ENCODE data around the gene SLC23A2. TPM values are rescaled to one million over a fixed set of nuclear protein-coding genes. Genes with fewer than 3 reads are reported as not detected.
"Not testable (repeated sequence)": the region's sequence is repeated elsewhere in the genome, so short reads cannot be mapped to it uniquely, and the experiment has no call there.

Gene SLC23A2
- total RNA-seq, 1 donor from 2014 or later, result 24.2 TPM

- H3K4me3 Mint-ChIP-seq (ENCODE audit: unreplicated experiment), result no peak overlapping the region
Observed at GRCh38 chr20:4855097-4855496, 146.2 kb downstream of the SLC23A2 start.

GRCh38 chr20:4854561-4854901, 146.8 kb downstream of the SLC23A2 start:
- Mint-ChIP-seq H3K4me3 (ENCODE audit: unreplicated experiment) (no peak overlapping the region), H3K27ac (ENCODE audit: unreplicated experiment) (no peak overlapping the region), H3K36me3 (ENCODE audit: low read depth) (peaks cover 31% of the 10 kb centered on the region), H3K4me1 (ENCODE audit: low read depth) (peaks cover 3% of the 10 kb centered on the region), H3K9me3 (ENCODE audit: low read depth) (no peaks in the 10 kb centered on the region), H3K27me3 (ENCODE audit: low read depth) (no peaks in the 10 kb centered on the region)
- DNase-seq (ENCODE audit: low spot score), result no peak
- TF ChIP-seq CTCF (IDR thresholded peaks at IDR 0.05), result no peak

More at GRCh38 chr20:4855097-4855496, 146.2 kb downstream of the SLC23A2 start:
- Mint-ChIP-seq H3K36me3 (ENCODE audit: low read depth) (peaks cover 31% of the 10 kb centered on the region), H3K4me1 (ENCODE audit: low read depth) (no peaks in the 10 kb centered on the region), H3K27me3 (ENCODE audit: low read depth) (no peaks in the 10 kb centered on the region), H3K27ac (ENCODE audit: unreplicated experiment) (no peak overlapping the region), H3K9me3 (ENCODE audit: low read depth) (no peaks in the 10 kb centered on the region)
- no peak for DNase-seq (ENCODE audit: low spot score)
- no peak for TF ChIP-seq CTCF (IDR thresholded peaks at IDR 0.05)

GRCh38 chr20:4853757-4854560, 147.4 kb downstream of the SLC23A2 start:
- Mint-ChIP-seq H3K27me3 (ENCODE audit: low read depth) (no peaks in the 10 kb centered on the region), H3K36me3 (ENCODE audit: low read depth) (peaks cover 28% of the 10 kb centered on the region), H3K4me3 (ENCODE audit: unreplicated experiment) (no peak overlapping the region), H3K27ac (ENCODE audit: unreplicated experiment) (no peak overlapping the region), H3K4me1 (ENCODE audit: low read depth) (peaks cover 7% of the 10 kb centered on the region), H3K9me3 (ENCODE audit: low read depth) (no peaks in the 10 kb centered on the region)
- no peak for DNase-seq (ENCODE audit: low spot score)
- no peak for TF ChIP-seq CTCF (IDR thresholded peaks at IDR 0.05)

GRCh38 chr20:4853004-4853403, 148.3 kb downstream of the SLC23A2 start:
- Mint-ChIP-seq H3K27me3 (ENCODE audit: low read depth) (no peaks in the 10 kb centered on the region), H3K4me3 (ENCODE audit: unreplicated experiment) (no peak overlapping the region), H3K9me3 (ENCODE audit: low read depth) (no peaks in the 10 kb centered on the region), H3K27ac (ENCODE audit: unreplicated experiment) (no peak overlapping the region), H3K4me1 (ENCODE audit: low read depth) (peaks cover 7% of the 10 kb centered on the region), H3K36me3 (ENCODE audit: low read depth) (peaks cover 21% of the 10 kb centered on the region)
- DNase-seq (ENCODE audit: low spot score), result no peak
- TF ChIP-seq CTCF (IDR thresholded peaks at IDR 0.05), result no peak

- Mint-ChIP-seq H3K4me1 (ENCODE audit: low read depth) (peaks cover 13% of the 10 kb centered on the region), H3K27ac (ENCODE audit: unreplicated experiment) (no peak overlapping the region)
- TF ChIP-seq CTCF (IDR thresholded peaks at IDR 0.05), result no peak
Observed at GRCh38 chr20:4850960-4851359, 150.3 kb downstream of the SLC23A2 start.

GRCh38 chr20:4848829-4849228, 152.5 kb downstream of the SLC23A2 start:
- H3K9me3 Mint-ChIP-seq (ENCODE audit: low read depth); DNase-seq (ENCODE audit: low spot score); H3K27me3 Mint-ChIP-seq (ENCODE audit: low read depth); H3K27ac Mint-ChIP-seq (ENCODE audit: unreplicated experiment); H3K4me3 Mint-ChIP-seq (ENCODE audit: unreplicated experiment); H3K36me3 Mint-ChIP-seq (ENCODE audit: low read depth): not testable (repeated sequence)
- peaks cover 13% of the 10 kb centered on the region for H3K4me1 Mint-ChIP-seq (ENCODE audit: low read depth)

More at GRCh38 chr20:4850960-4851359, 150.3 kb downstream of the SLC23A2 start:
- H3K36me3 Mint-ChIP-seq (ENCODE audit: low read depth), result peaks cover 11% of the 10 kb centered on the region
- no peak for DNase-seq (ENCODE audit: low spot score)
- no peak overlapping the region for H3K4me3 Mint-ChIP-seq (ENCODE audit: unreplicated experiment)
- no peaks in the 10 kb centered on the region for H3K27me3 Mint-ChIP-seq (ENCODE audit: low read depth)
- no peaks in the 10 kb centered on the region for H3K9me3 Mint-ChIP-seq (ENCODE audit: low read depth)

All from chondrocyte (in vitro differentiated cells).